Mucosa of rectum (tissue), 2 donors: ENCODE data around the gene ANKRD13A.
"Not testable (repeated sequence)": the region's sequence is repeated elsewhere in the genome, so short reads cannot be mapped to it uniquely, and the experiment has no call there.

ENCODE experiments used
- H3K27ac ChIP-seq, 2 donors: one replicate each; pipeline ENCODE4 v1.7.0; 2013; ENCODE audit warnings: inconsistent platforms in 2 of 2, low read depth in 2 of 2, low read length in 2 of 2
- H3K27me3 ChIP-seq, 2 donors: one replicate each; pipeline ENCODE4 v1.7.0; 2013; ENCODE audit warnings: low read length in 2 of 2; ENCODE audit not compliant: control insufficient read depth in 2 of 2, insufficient read depth in 2 of 2
- H3K36me3 ChIP-seq, 2 donors: one replicate each; pipeline ENCODE4 v1.7.0; 2013; ENCODE audit warnings: low read length in 2 of 2; ENCODE audit not compliant: control insufficient read depth in 2 of 2, insufficient read depth in 2 of 2
- H3K4me1 ChIP-seq, 2 donors: one replicate each; pipeline ENCODE4 v1.7.0; 2013; ENCODE audit warnings: low read length in 2 of 2, mild to moderate bottlenecking in 1 of 2; ENCODE audit not compliant: control insufficient read depth in 2 of 2, insufficient read depth in 2 of 2
- H3K4me3 ChIP-seq, 2 donors: one replicate each; pipeline ENCODE4 v1.7.0; 2013; ENCODE audit warnings: low read length in 2 of 2
- H3K9ac ChIP-seq, 2 donors: one replicate each; pipeline ENCODE4 v1.7.0; 2013; ENCODE audit warnings: low read length in 2 of 2, low read depth in 1 of 2, mild to moderate bottlenecking in 1 of 2
- H3K9me3 ChIP-seq, 2 donors: one replicate each; pipeline ENCODE4 v1.7.0; 2013; ENCODE audit warnings: low read length in 2 of 2; ENCODE audit not compliant: control insufficient read depth in 2 of 2
- donor health status: healthy.
- donor health status: Normal muscosa, but diverticular disease.

Gene ANKRD13A

GRCh38 chr12:110046451-110047187 lies 47.4 kb downstream of the ANKRD13A start:
- Histone ChIP-seq H3K27ac (no peak overlapping the region), H3K9me3 (no peaks in the 10 kb centered on the region), H3K27me3 (no peaks in the 10 kb centered on the region), H3K4me3 (no peak overlapping the region), H3K36me3 (peaks cover 8 to 9% of the 10 kb centered on the region in 2 donors), H3K4me1 (peaks cover 11 to 13% of the 10 kb centered on the region in 2 donors), H3K9ac (no peak overlapping the region)

- Histone ChIP-seq H3K4me1 (peaks cover 11 to 13% of the 10 kb centered on the region in 2 donors), H3K27me3 (no peaks in the 10 kb centered on the region), H3K27ac (no peak overlapping the region), H3K9ac (peak overlapping the region; percentile 67 to 78), H3K4me3 (peak overlapping the region; percentile 81 to 87), H3K36me3 (peaks cover 2 to 4% of the 10 kb centered on the region in 2 donors), H3K9me3 (no peaks in the 10 kb centered on the region)
Measured at GRCh38 chr12:110047297-110047940, 48.2 kb downstream of the ANKRD13A start.

GRCh38 chr12:110048242-110049027 lies 49.2 kb downstream of the ANKRD13A start, which contains the start of gene C12orf76:
Gene C12orf76 (minus strand): TSS chr12:110048522. CDS start chr12:110048495, 27 bp downstream.
- Histone ChIP-seq H3K9ac (peak within 1 kb of the TSS; percentile 67 to 78), H3K9me3 (no peaks in the 10 kb centered on the region), H3K27ac (peak within 1 kb of the TSS; percentile 63 to 87), H3K4me3 (peak within 1 kb of the TSS; percentile 81 to 87), H3K36me3 (peaks cover 0 to 2% of the 10 kb centered on the region in 2 donors), H3K4me1 (peaks cover 10 to 11% of the 10 kb centered on the region in 2 donors), H3K27me3 (no peaks in the 10 kb centered on the region)

GRCh38 chr12:110049034-110049433 lies 49.8 kb downstream of the ANKRD13A start:
- peak overlapping the region; percentile 63 to 87 for H3K27ac ChIP-seq
- H3K9me3 ChIP-seq, H3K36me3 ChIP-seq, H3K4me1 ChIP-seq, H3K27me3 ChIP-seq: not testable (repeated sequence)
- peak overlapping the region; percentile 81 to 87 for H3K4me3 ChIP-seq
- H3K9ac ChIP-seq = peak overlapping the region in 1 of 2 donors; percentile 67

GRCh38 chr12:110049666-110050065 lies 50.4 kb downstream of the ANKRD13A start:
- H3K27me3 ChIP-seq, H3K4me1 ChIP-seq, H3K9me3 ChIP-seq, H3K9ac ChIP-seq, H3K27ac ChIP-seq, H3K36me3 ChIP-seq, H3K4me3 ChIP-seq: not testable (repeated sequence)

DNA sequence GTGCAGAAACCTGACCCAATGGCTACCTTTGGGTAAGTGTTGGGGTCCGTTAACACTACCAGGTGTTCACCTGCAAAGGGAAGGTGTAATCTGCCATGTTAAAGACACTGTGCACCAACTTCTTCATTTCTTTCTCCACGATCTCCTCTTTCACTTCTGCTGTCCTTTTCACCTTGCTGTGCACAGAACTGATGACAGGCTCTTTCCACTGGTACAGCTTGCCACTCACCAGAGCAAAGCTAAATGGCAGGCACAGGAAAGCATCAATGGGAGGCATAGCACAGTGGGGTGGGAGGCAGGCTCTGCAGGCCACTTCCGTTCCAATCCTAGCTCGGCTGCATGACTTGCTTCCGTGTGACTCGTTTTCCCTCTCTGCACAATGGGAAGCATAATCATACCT lies 51.7 kb downstream of the ANKRD13A start:
- Histone ChIP-seq H3K4me3 (no peak overlapping the region), H3K9me3 (no peaks in the 10 kb centered on the region), H3K27me3 (no peaks in the 10 kb centered on the region), H3K9ac (no peak overlapping the region), H3K4me1 (peaks cover 9 to 10% of the 10 kb centered on the region in 2 donors), H3K36me3 (no peaks in the 10 kb centered on the region), H3K27ac (no peak overlapping the region)

DNA sequence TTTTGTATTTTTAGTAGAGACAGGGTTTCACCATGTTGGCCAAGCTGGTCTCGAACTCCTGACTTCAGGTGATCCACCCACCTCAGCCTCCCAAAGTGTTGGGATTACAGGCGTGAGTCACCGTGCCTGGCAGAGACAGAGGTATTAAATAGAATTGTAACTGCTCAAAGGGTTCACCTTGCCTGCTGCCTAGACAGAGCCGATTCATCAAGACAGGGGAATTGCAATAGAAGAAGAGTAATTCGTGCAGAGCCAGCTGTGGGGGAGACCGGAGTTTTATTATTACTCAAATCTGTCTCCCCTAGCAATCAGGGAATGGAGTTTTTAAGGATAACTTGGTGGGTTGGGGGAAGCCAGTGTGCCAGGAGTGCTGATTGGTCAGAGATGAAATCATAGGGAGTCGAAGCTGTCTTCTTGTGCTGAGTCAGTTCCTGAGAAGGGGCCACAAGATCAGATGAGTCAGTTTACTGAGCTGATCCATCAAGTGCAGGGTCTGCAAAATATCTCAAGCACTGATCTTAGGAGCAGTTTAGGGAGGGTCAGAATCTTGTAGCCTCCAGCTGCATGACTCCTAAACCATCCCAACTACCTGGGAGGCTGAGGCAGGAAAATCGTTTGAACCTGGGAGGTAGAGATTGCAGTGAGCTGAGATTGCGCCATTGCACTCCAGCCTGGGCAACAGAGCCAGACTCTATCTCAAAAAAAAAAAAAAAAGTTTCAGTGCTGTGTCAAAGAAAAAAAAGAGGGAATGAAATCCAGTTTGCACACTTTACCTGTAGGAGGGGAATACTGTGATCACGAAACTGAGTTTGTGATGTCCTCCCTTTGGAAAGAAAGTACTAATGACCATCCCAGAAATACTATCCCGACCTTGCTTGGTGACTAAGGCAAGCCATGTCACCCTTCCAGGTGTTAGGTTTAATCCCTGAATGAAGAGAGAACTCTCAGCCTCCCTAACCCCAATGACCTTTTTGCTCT lies 56.4 kb downstream of the ANKRD13A start:
- not testable (repeated sequence) for H3K9me3 ChIP-seq, H3K4me3 ChIP-seq, H3K4me1 ChIP-seq, H3K27me3 ChIP-seq, H3K36me3 ChIP-seq, H3K9ac ChIP-seq, H3K27ac ChIP-seq

GRCh38 chr12:110056643-110057042 lies 57.4 kb downstream of the ANKRD13A start:
- H3K9ac ChIP-seq, H3K27me3 ChIP-seq, H3K27ac ChIP-seq, H3K9me3 ChIP-seq, H3K36me3 ChIP-seq, H3K4me1 ChIP-seq, H3K4me3 ChIP-seq: not testable (repeated sequence)

DNA sequence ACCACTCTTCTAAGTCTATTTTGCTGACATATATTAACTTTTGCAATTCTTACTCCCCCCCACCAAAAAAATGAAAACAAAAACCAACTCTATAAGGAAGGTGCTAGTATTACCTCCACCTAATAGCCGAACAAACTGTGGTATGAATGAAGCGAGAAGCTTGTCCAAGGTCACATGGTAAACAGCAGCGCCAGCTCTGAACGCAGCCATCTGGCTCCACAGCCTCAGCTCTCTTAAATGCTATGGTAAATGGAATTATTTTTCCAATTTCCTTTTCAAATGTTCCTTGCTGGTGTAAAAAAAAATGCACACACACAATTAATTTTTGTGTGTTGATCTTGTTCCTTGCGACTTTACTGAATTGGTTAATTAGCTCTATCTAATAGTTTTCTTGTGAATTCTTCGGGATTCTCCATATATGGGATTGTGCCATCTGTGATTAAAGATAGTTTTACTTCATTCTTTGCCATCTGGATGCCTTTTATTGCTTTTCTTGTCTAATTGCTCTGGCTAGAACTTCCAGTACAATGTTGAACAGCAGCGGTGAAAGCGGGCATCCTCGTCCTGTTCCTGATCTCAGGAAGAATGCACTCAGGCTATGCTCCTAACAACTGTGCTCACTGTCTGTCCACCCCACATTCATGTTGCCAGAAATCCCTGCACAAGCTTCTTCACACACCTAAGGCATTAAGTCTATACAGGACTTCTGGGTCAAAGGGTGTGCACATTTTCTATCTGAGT lies 59.8 kb downstream of the ANKRD13A start:
- H3K27ac ChIP-seq = no peak overlapping the region

More for the DNA sequence above, 59.8 kb downstream of the ANKRD13A start:
- H3K36me3 ChIP-seq = no peaks in the 10 kb centered on the region
- no peaks in the 10 kb centered on the region for H3K27me3 ChIP-seq
- no peaks in the 10 kb centered on the region for H3K9me3 ChIP-seq
- no peaks in the 10 kb centered on the region for H3K4me1 ChIP-seq
- H3K4me3 ChIP-seq = no peak overlapping the region
- no peak overlapping the region for H3K9ac ChIP-seq
